NCI-H510A (cell line): ENCODE results near the gene TRAFD1.
"Not testable (repeated sequence)": the region's sequence is repeated elsewhere in the genome, so short reads cannot be mapped to it uniquely, and the experiment has no call there.

Source experiments
- DNase-seq: peaks from one replicate; lab custom pipeline; 2025; lab: John Stamatoyannopoulos, UW

The TRAFD1 gene

DNA sequence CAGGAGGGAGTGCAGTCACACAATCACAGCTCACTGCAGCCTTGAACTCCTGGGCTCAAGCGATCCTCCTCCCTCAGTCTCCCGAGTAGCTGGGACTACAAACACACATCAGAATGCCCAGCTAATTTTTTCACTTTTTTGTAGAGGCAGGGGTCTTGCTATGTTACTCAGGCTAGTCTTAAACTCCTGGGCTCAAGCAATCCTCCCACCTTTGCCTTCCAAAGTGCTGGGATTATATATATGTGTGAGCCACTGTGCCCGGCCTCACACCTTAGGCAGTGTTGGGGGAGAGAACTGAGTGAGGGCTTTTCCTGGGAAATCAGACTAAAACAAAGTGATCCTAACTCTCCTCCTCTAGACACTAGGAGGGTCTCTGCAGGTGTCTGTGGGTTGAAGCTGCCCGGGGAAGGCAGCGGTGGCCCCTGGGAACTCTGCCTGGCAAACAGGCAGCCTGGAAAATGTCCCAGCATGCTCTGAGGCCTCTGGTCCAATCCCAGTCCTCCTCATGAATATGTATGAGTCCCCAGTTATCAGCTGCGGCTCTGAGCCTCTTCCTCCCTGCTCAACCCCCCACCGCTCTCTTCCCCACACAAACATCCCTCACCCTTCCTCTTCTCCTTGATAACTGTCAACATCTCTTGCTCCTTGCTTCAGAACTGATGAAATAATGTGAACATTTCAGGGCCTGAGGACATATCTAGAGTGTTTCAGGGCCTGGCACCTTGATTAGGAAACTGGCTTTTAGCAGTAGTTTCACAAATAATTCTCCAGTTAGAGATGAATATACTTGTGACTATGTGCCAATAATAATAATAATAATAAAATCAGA, 8.9 kb upstream of the TRAFD1 start:
- peak; percentile 45 for DNase-seq

- DNase-seq, result no peak
These were observed 7.7 kb upstream of the TRAFD1 start for GRCh38 chr12:112117685-112118084.

GRCh38 chr12:112121780-112122565, 3.4 kb upstream of the TRAFD1 start:
- DNase-seq, result no peak

DNA sequence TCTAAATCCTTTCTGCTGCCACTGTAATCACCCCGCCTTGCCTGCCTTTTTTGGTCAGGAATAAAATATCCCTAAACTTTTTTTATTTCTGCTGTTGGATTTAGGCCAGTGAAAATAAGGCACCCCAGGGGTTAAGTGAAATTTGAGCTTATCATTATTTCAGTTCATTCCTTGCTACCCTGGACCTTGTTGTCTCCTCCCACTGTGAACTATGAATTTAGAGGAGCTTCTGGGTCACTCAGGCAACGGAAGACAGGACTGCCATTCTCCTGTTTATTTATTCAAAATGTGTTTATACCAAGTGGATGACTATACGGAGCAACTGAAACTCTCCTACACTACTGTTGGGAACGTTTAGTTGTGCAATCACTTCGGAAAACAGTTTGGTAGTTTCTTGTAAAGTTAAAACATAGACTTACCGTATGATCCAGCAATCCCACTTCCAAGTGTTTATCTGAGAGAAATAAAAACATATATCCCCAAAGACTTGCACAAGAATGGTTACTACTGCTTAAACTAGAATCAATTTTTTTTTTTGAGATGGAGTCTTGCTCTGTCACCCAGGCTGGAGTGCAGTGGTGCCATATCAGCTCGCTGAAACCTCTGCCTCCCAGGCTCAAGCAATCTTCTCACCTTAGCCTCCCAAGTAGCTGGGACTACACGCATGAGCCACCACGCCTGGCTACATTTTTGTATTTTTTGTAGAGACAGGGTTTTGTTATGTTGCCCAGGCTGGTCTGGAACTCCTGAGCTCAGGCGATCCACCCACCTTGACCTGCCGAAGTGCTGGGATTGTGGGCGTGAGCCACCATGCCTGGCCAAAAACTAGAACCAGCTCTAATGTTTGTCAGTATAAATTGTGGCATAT, 2.3 kb upstream of the TRAFD1 start:
- no peak for DNase-seq

- no peak for DNase-seq
These were observed 476 bp upstream of the TRAFD1 start for GRCh38 chr12:112124918-112125249.

GRCh38 chr12:112126000-112126438, 659 bp downstream of the TRAFD1 start:
- DNase-seq, result no peak

GRCh38 chr12:112126911-112127310, 1.6 kb downstream of the TRAFD1 start:
- DNase-seq, result no peak

DNA sequence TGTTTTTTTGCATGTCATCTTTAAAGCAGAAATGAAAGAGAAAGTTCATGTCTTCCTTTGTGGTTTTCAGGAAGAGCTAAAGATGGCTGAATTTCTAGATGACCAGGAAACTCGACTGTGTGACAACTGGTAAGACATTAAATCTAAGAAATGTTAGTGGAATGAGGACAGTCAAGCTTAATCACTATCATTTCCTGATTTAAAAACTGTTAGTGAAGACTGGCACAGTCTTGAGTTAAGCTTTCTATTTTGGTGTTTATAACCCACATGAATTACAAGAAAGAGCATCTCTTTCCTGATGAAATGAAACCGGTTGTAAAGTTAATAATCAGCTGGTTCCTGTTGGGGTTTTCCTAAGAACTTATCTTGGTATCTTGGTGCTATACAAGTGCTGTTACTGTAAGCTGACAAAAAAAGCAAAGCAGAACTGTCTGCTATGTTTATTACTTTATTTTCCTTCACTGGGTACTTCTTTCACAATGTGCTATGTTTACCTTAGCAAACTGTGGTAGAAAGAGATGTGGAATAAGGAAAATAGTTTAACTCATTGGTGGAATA, 5.2 kb downstream of the TRAFD1 start:
- DNase-seq, result no peak

- DNase-seq, result no peak
These were observed 6.3 kb downstream of the TRAFD1 start for GRCh38 chr12:112131686-112132085.

DNA sequence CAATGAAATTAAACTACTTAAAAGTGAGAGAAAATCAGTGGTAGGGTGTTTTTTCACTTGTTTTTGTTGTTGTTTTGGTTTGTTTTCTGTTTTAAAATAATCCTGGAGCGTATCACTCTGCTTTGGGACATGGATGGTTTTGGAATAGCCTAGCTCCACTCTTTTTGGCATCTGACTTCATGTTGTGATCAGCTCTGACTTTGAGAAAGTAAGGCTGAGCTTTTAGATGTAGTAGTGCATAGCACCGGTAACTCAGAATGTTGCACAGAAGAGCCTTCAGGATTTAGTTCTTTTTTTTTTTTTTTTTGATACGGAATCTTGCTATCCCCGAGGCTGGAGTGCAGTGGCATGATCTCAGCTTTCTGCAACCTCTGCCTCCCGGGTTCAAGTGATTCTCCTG, 8.1 kb downstream of the TRAFD1 start:
- no peak for DNase-seq

- DNase-seq, result no peak
These were observed 9.4 kb downstream of the TRAFD1 start for GRCh38 chr12:112134731-112135130.

DNA sequence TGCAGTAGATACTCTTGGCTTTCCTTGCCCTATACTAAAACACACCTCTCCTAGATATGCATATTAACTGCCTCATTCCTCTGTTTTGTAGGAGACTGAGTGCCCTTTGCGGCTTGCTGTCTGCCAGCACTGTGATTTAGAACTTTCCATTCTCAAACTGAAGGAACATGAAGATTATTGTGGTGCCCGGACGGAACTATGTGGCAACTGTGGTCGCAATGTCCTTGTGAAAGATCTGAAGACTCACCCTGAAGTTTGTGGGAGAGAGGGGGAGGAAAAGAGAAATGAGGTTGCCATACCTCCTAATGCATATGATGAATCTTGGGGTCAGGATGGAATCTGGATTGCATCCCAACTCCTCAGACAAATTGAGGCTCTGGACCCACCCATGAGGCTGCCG, 15.4 kb downstream of the TRAFD1 start:
- DNase-seq, result no peak

DNA sequence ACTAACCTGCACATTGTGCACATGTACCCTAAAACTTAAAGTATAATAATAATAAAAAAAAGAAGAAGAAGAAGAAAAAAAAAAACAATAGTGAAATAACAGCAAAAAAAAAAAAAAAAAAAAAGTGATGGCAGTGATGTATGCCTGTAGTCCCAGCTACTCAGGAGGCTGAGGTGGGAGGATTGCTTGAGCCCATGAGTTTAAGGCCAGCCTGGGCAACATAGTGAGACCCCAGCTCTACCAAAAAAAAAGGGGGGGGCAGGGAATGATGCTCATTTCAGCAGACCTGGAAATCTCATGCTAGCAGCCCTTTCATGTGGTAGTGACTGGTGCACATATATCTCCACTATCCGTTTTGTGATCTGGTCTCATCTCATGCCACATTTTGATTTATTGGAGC, 20.8 kb downstream of the TRAFD1 start:
- DNase-seq, result no peak

DNA sequence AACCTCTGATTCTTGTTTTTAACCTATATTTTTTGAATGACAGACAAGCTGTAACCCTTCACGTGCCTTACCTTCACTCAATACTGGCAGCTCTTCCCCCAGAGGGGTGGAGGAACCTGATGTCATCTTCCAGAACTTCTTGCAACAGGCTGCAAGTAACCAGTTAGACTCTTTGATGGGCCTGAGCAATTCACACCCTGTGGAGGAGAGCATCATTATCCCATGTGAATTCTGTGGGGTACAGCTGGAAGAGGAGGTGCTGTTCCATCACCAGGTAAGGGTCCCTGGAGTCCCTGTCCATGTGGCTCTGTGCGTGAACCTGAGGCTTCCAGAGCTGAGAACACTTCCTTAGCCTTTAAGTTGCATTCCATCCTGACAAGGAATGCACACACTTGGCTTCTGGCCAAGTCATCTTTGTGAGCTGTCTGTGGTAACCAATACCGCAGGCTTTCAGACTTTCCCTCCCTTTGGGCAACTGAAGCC, 22.7 kb downstream of the TRAFD1 start:
- no peak for DNase-seq

DNA sequence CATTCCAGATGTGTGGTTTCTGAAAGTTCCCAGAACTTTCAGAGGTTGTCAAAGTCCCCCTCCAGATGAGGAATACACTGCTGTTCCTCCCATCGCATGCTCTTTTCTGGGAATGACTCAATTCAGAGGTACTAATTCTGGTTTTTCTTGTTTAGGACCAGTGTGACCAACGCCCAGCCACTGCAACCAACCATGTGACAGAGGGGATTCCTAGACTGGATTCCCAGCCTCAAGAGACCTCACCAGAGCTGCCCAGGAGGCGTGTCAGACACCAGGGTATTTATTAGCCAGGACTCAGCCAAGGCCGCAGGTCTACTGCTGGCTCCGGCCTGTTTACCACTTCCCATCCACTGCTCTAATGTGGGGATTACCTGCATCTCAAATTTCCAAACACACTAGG, 24.2 kb downstream of the TRAFD1 start:
- DNase-seq, result no peak

GRCh38 chr12:112151766-112152541, 26.6 kb downstream of the TRAFD1 start:
- DNase-seq, result no peak

GRCh38 chr12:112153181-112153892, 28.0 kb downstream of the TRAFD1 start:
- no peak for DNase-seq

DNA sequence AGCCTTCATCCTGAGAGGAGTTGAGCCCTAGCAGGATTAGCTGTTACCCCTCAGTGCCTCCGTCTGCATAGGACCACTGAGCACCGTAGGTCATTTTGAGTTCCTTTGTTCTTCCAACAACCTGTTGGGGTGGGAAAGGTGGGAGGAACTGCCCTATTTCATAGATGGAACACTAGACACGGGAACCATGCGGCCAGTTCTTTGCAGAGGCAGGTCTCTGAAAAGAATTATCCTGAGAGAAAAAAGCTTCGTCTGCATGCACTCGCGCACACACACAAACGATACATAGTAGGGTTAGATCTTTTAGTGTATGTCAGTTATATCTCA, 28.5 kb downstream of the TRAFD1 start:
- no peak for DNase-seq

GRCh38 chr12:112158461-112159145, 33.2 kb downstream of the TRAFD1 start:
- DNase-seq, result not testable (repeated sequence)

- DNase-seq, result no peak
These were observed 33.8 kb downstream of the TRAFD1 start for GRCh38 chr12:112159146-112159541.
